Smooth muscle cell (in vitro differentiated cells): ENCODE results near the gene NDUFB8. TPM values are rescaled to one million over a fixed set of nuclear protein-coding genes. Genes with fewer than 3 reads are reported as not detected.

Experiments
- DNase-seq: peaks from one replicate; lab custom pipeline; 2025; ENCODE audit not compliant: unreplicated experiment; lab: John Stamatoyannopoulos, UW
- H2AFZ ChIP-seq: fragments of 200-600 bp; sonication (generic); 2 replicates; pipeline ENCODE4 v1.6.0; 2016; ENCODE audit warnings: antibody characterized with exemption, low read depth, mild to moderate bottlenecking
- H3F3A ChIP-seq: fragments of 200-600 bp; sonication (generic); 2 replicates; pipeline ENCODE4 v1.6.0; 2017; ENCODE audit warnings: antibody characterized with exemption, low read depth
- H3K27ac ChIP-seq: fragments of 200-600 bp; sonication (generic); 2 replicates; pipeline ENCODE4 v1.5.1; 2016; ENCODE audit warnings: low read depth, mild to moderate bottlenecking
- H3K27me3 ChIP-seq: fragments of 200-600 bp; sonication (generic); 2 replicates; pipeline ENCODE4 v1.6.1; 2016; ENCODE audit warnings: low read depth, mild to moderate bottlenecking
- H3K36me3 ChIP-seq: fragments of 200-600 bp; sonication (generic); 2 replicates; pipeline ENCODE4 v1.5.1; 2016; ENCODE audit warnings: low read depth
- H3K4me1 ChIP-seq: fragments of 200-600 bp; sonication (generic); 2 replicates; pipeline ENCODE4 v1.5.1; 2016; ENCODE audit warnings: low read depth
- H3K4me2 ChIP-seq: fragments of 200-600 bp; sonication (generic); 2 replicates; pipeline ENCODE4 v1.6.0; 2016; ENCODE audit warnings: mild to moderate bottlenecking
- H3K4me3 ChIP-seq: fragments of 200-600 bp; sonication (generic); 2 replicates; pipeline ENCODE4 v1.5.1; 2016; ENCODE audit warnings: mild to moderate bottlenecking
- H3K79me2 ChIP-seq: fragments of 200-600 bp; sonication (generic); 2 replicates; pipeline ENCODE4 v1.6.0; 2016; ENCODE audit warnings: low read depth, mild to moderate bottlenecking
- H3K9ac ChIP-seq: fragments of 200-600 bp; sonication (generic); 2 replicates; pipeline ENCODE4 v1.6.0; 2016; ENCODE audit warnings: low read depth
- H3K9me3 ChIP-seq: fragments of 200-600 bp; sonication (generic); replicated peaks from 2 replicates; pipeline ENCODE4 v1.5.1; 2016; ENCODE audit warnings: low read depth
- H4K20me1 ChIP-seq: fragments of 200-600 bp; sonication (generic); 2 replicates; pipeline ENCODE4 v1.6.0; 2016; ENCODE audit warnings: low read depth
- WGBS: methylation state at CpG from one replicate; pipeline ENCODE4 v1.1.7; 2016; ENCODE audit warnings: low lambda C conversion rate; 5-methylcytosine and 5-hydroxymethylcytosine counted together
- polyA plus RNA-seq: library from polyadenylated mRNA; unstranded; fragments of >200 nt; fragmentation: Nextera tagmentation; extraction: Ambion mirVana; gene quantifications from 2 replicates; pipeline ENCODE4 v1.2.1, GENCODE V29; 2016
- total RNA-seq: library from RNA; depleted of rRNA; stranded (reverse); fragments of >200 nt; gene quantifications from 2 replicates; pipeline ENCODE4 v1.2.3, GENCODE V29; 2014
- TF ChIP-seq, protein P1 (sequence below): fragments of 200-600 bp; sonication (generic); IDR thresholded peaks from 2 replicates; pipeline ENCODE4 v1.5.1; 2017; ENCODE audit warnings: borderline replicate concordance, mild to moderate bottlenecking, antibody characterized with exemption; ENCODE audit not compliant: insufficient read depth, poor library complexity, severe bottlenecking

Gene NDUFB8
- total and polyA plus RNA-seq, 2 experiments from 2014 or later: 128 to 430 TPM

DNA sequence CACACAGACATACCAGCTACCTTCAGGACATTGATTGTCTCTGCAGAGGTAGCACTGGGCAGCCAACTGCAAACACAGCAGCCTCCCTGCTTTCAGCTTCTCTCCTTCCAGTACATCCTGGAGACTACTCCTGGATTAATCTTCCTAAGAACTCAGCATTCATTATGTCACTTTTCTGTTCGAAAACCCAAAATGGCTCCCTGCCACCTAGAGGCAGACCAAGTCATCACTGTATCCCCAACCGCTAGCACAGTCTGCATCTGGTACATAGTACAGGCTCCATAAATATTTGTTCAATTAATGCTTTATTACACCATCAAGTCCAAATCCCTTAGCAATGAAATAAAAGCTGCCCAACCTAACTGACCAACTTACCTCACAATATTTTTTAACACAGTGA lies 5.0 kb downstream of the NDUFB8 start:
- Histone ChIP-seq H3K4me2 (no peak overlapping the region), H3K9ac (no peak overlapping the region), H3K36me3 (peaks cover 6% of the 10 kb centered on the region), H3K27ac (no peak overlapping the region), H4K20me1 (peaks cover 18% of the 10 kb centered on the region), H3K9me3 (no peaks in the 10 kb centered on the region), H3K4me3 (no peak overlapping the region), H3K79me2 (peaks cover 22% of the 10 kb centered on the region), H3K27me3 (peaks cover 8% of the 10 kb centered on the region), H2AFZ (no peak overlapping the region), H3F3A (no peaks in the 10 kb centered on the region), H3K4me1 (peaks cover 10% of the 10 kb centered on the region)
- WGBS: 88% methylated on average over 2 of the region's 2 CpGs
- DNase-seq: no peak
- TF ChIP-seq, protein P1, sequence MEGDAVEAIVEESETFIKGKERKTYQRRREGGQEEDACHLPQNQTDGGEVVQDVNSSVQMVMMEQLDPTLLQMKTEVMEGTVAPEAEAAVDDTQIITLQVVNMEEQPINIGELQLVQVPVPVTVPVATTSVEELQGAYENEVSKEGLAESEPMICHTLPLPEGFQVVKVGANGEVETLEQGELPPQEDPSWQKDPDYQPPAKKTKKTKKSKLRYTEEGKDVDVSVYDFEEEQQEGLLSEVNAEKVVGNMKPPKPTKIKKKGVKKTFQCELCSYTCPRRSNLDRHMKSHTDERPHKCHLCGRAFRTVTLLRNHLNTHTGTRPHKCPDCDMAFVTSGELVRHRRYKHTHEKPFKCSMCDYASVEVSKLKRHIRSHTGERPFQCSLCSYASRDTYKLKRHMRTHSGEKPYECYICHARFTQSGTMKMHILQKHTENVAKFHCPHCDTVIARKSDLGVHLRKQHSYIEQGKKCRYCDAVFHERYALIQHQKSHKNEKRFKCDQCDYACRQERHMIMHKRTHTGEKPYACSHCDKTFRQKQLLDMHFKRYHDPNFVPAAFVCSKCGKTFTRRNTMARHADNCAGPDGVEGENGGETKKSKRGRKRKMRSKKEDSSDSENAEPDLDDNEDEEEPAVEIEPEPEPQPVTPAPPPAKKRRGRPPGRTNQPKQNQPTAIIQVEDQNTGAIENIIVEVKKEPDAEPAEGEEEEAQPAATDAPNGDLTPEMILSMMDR: no peak

DNA sequence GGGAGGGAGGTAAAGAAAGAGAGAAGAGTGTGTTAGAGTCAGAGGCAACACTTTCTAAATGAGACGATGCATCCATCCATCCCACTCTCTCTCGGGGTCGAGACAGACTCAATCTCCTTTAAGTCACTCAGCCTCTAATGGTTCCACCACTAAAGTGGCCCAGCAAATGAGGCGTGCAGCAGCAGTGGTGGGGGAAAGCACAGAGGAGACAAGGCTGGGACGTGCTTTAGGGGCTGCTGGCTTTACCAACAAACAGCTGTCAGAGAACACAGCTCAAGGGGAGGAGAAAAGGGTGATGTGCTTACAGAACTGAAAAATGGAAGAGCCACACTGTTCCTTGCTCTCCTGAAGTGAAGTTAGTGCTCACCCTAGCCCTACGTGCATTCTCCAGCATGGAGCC lies 5.5 kb downstream of the NDUFB8 start:
- Histone ChIP-seq H3K79me2 (peaks cover 18% of the 10 kb centered on the region), H3K9me3 (no peaks in the 10 kb centered on the region), H3K36me3 (peaks cover 6% of the 10 kb centered on the region), H3K4me1 (peaks cover 10% of the 10 kb centered on the region), H3K4me2 (no peak overlapping the region), H3K27me3 (peaks cover 11% of the 10 kb centered on the region), H3K27ac (no peak overlapping the region), H3F3A (no peaks in the 10 kb centered on the region), H3K4me3 (no peak overlapping the region), H2AFZ (no peak overlapping the region), H4K20me1 (peaks cover 18% of the 10 kb centered on the region), H3K9ac (no peak overlapping the region)
- TF ChIP-seq, protein P1: no peak
- no peak for DNase-seq
- 96% methylated on average over 6 of the region's 6 CpGs for WGBS

- DNase-seq: no peak
- no peaks in the 10 kb centered on the region for H3K9me3 ChIP-seq
- H3F3A ChIP-seq: no peaks in the 10 kb centered on the region
- peaks cover 5% of the 10 kb centered on the region for H3K79me2 ChIP-seq
- 92% methylated on average over 9 of the region's 9 CpGs for WGBS
- peaks cover 16% of the 10 kb centered on the region for H3K27me3 ChIP-seq
- H3K4me2 ChIP-seq: no peak overlapping the region
- H3K9ac ChIP-seq: no peak overlapping the region
- H3K36me3 ChIP-seq: peaks cover 6% of the 10 kb centered on the region
- TF ChIP-seq, protein P1: no peak
- peaks cover 4% of the 10 kb centered on the region for H3K4me1 ChIP-seq
- H3K4me3 ChIP-seq: no peak overlapping the region
- no peak overlapping the region for H3K27ac ChIP-seq
- no peak overlapping the region for H2AFZ ChIP-seq
- H4K20me1 ChIP-seq: peaks cover 12% of the 10 kb centered on the region
Observed at GRCh38 chr10:100522945-100523344, 6.7 kb downstream of the NDUFB8 start.

- TF ChIP-seq, protein P1: no peak
- no peak for DNase-seq
- H3K27me3 ChIP-seq: peaks cover 20% of the 10 kb centered on the region
- no peak overlapping the region for H3K4me3 ChIP-seq
- no peak overlapping the region for H3K27ac ChIP-seq
- H3K36me3 ChIP-seq: peaks cover 6% of the 10 kb centered on the region
- H3F3A ChIP-seq: no peaks in the 10 kb centered on the region
- H3K9me3 ChIP-seq: no peaks in the 10 kb centered on the region
- H3K9ac ChIP-seq: no peak overlapping the region
- 95% methylated on average over 5 of the region's 5 CpGs for WGBS
- peaks cover 9% of the 10 kb centered on the region for H4K20me1 ChIP-seq
- H3K4me2 ChIP-seq: no peak overlapping the region
- no peak overlapping the region for H2AFZ ChIP-seq
- peaks cover 4% of the 10 kb centered on the region for H3K4me1 ChIP-seq
- H3K79me2 ChIP-seq: no peaks in the 10 kb centered on the region
Observed at GRCh38 chr10:100522107-100522801, 7.4 kb downstream of the NDUFB8 start.
